RKO (cell line): ENCODE measurements around the gene PTP4A2.
"Not testable (repeated sequence)": the region's sequence is repeated elsewhere in the genome, so short reads cannot be mapped to it uniquely, and the experiment has no call there.

ENCODE experiments used
- DNase-seq: peaks from one replicate; pipeline ENCODE4 v3.0.0-alpha.2; 2016; ENCODE audit warnings: low spot score

The PTP4A2 gene

DNA sequence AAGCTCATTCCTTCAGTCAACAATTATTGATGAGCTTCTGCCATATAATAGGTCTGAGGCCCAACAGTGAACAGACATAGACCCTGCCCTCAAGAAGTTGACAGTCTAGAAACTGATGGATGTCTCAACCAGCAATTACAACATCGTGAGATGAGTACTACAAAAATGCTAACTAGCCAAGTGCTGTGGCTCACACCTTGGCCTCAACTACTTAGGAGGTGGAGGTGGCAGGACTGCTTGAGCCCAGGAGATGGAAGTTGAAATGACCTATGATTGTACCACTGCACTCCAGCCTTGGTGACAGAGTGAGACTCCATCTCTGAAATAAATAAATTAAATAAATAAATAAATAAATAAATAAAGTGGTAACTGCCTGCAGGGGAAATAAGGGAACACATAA, 11.7 kb upstream of the PTP4A2 start:
- DNase-seq = no peak

DNA sequence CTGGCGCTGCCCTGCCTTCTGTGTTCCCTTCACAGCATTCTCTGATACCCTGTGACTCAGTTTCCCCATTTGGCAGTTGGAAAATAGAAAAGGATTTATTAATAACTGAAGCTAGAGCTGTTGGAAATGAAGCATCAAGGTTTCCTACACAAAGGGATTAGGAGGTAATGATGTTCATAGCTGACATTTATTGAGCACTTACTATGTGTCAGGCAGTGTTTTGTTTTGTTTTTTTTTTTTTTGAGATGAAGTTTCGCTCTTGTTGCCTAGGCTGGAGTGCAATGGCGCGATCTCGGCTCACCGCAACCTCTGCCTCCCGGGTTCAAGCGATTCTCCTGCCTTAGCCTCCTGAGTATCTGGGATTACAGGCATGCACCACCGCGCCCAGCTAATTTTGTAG, 7.5 kb upstream of the PTP4A2 start:
- not testable (repeated sequence) for DNase-seq

DNA sequence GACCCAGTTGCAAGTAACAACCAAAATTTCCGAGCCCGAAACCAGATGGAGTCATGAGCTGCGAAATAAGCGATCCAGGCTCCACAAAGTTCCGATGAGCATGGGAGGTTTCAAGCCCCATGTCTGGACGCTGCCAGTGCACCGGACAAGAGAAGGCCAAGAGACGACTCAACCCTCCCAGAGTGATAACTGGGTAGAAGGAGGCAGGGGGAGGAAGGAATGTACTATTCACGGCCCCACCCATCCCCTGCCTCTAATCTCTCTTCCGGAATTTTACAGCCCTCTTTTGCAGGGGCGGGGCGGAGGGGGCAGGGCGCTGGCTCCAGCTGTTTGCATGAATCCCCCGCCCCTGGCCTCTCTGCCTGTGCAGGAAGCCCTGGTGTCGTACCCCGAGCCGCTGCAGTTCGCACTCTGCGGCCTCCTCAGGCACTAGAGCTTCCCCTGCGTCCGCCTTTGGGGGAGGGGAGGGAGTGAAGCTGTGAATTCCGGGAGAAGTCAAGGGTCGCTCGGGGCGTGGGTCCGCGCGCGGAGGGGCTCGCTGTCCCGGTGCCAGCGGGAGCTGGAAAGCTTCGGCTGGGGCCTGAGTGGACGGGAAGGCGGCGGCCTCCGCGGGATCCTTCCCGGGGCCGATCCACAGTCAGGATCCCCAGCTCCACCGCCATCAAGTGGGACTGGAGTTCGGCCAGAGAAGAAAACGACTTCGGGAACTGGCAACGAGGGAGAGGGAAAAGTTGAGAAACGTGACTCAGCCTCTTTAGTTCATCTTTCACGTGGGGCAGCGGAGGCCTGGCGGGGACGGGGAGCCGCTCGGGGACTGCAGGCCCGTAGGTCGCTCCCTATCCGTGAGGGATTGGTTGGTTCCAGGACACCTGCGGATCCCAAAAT, 6.3 kb upstream of the PTP4A2 start:
- DNase-seq = no peak

DNA sequence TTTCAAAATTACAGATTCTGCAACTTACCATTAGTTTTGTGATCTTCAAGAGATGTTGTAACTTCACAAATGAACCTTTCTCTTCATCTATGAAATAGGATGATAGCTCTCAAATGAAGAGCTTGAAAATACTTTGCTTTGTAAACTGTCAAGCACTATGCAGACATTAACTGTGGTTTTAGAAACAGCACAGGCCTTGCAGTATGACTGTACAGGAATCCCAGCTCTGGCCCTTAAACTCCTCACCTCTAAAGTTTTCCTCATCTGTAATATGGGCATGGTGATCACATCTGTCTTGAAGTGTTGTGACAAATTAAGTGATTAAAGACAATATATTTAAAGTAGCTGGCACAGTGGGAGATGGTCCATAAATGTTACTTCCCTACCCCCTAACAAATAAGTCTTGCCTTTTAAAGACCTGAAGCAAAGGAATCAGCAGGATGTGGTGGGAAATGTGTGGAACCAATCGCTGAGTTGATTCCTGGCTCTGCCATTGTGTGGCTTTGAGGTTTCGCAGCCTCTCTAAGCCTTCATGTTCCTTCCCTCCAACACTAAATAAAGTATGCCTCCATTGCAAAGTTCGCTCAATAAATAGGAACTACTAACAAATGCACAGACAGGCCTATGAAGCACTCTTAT, 5.5 kb upstream of the PTP4A2 start:
- DNase-seq = no peak

DNA sequence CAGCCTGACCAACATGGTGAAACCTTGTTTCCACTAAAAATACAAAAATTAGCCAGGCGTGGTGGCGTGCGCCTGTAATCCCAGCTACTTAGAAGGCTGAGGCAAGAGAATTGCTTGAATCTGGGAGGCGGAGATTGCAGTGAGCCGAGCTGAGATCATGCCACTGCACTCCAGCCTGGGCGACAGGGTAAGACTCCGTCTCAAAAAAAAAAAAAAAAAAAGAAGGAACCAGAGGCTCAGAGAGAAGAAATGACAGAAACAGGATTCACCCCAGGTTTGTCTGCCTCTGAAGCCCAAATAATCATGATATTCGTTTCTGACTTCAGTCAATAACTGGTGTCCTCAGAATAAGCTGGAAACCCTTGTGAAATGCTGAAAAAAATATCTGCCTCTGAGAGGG, 3.9 kb upstream of the PTP4A2 start:
- not testable (repeated sequence) for DNase-seq

DNA sequence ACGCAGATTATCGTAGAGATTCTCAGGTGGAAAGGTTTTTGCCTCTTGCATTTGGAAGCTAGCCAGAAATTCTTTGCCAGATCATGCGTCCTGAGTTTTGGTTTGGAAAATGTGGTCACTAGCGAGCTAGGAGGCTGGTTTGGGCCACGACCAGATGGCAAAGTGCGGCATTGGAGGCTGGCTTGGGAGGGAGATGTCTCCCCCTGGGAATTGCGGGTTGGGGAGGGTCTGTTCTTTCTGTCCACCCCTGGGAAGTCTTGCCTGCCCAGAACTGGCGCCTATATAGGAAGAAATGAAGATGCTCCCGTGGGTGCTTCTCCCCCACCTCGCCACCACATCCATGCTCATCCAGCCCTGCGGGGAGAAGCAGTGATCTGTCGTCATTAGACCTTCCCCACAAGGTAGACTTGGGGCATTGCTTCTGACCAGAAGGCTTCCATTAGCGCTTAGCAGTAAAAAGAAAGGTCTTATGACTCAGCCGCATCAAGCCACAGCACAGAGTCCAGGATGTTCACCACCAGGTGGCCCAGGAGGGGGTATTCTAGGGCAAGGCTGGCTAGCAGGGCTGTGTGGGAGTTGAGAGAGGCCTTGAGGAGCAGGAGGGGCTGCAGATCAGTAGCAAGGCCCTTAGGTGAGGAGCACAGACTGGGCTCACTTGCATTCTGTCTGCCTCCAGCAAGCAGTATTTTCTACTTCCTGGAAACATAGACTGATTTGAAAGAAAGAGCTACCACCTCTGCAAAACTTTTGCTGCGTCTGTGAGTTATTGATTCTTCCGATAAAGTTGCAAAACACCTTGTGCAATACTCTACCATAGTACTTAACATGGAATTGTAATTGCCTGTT, 1.5 kb upstream of the PTP4A2 start:
- DNase-seq = peak; percentile 72

DNA sequence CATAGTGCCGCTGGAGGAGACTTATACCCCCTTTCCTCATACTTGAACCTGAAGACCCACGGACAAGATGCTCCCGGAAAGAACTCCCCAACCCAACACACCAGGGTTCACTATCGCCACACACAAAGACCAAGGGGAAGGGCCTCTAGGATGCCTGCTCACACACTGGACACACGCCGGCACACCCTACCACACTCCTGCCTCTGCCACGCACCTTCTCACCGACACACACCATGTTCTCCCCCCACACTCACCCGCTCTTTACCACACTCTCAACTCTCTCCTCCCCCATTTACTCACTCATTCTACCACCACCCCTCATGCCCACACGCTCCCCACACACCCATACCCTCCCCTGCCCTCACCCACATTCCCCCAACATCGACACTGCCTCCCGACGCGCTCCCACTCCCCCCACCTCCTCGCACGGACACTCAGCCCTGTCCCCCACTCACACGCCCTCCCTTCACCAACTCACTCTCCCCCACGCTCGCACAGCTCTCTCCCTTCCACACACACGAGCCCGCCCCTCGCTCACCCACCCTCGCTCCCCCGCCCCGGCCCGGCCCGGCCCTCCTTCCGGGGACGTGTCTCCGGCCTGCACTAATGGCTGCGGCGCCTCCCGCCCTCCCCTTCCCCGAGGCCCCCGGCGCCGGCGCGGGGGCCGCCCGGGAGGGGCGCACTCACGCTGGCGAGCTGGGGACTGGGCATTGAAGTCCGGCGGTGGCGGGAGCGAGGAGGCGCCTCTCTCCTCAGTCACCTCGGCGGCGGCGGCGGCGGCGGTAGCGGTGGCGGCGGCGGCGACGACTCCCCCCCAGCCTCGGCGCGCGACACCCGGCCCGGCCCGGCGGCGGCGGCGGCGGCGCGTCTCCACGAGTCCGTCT, 626 bp downstream of the PTP4A2 start:
- peak; percentile 57 for DNase-seq

DNA sequence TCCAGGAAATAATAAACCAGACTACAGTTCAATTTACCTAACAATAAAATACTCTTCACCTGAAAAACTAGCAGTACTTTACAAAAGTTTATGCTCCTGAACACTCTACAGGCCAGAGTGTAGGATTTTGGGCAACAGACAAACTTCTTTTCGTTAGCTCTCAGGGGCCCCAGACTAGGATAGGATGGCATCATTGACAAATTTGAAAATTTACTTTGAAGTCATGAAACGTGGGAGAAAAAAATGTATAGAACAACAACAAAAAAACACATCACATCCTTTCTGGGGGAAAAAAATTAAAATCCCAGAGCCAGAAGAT, 1.2 kb downstream of the PTP4A2 start:
- no peak for DNase-seq

DNA sequence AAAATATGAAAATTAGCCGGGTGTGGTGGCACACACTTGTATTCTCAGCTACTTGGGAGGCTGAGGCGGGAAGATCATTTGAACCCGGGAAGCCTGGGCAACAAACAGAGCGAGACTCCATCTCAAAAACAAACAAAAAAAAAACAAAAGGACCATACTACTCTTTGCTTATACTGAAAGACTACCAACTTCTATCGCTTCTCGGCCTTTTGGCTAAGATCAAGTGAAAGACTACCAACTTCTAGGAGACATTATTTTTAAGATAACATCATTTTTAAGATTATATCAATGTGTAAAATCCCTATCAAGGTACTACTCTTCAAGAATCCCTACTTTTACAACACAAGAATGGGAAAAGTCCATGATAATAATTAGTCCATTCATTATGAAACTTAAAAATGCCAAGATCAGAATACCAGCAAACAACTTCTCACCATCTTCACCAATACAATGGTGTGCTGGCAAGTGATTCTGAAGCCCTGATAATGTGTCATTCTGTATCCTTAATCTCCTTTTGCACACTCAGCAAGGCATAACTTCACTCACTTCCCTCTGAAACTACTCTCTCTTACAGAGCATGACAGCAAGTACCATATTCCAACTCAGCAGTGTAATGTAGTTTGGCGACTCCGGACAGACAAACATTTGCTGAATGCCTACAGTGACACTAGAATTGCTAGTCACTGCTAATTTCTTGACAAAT, 1.7 kb downstream of the PTP4A2 start:
- peak; percentile 86 for DNase-seq

DNA sequence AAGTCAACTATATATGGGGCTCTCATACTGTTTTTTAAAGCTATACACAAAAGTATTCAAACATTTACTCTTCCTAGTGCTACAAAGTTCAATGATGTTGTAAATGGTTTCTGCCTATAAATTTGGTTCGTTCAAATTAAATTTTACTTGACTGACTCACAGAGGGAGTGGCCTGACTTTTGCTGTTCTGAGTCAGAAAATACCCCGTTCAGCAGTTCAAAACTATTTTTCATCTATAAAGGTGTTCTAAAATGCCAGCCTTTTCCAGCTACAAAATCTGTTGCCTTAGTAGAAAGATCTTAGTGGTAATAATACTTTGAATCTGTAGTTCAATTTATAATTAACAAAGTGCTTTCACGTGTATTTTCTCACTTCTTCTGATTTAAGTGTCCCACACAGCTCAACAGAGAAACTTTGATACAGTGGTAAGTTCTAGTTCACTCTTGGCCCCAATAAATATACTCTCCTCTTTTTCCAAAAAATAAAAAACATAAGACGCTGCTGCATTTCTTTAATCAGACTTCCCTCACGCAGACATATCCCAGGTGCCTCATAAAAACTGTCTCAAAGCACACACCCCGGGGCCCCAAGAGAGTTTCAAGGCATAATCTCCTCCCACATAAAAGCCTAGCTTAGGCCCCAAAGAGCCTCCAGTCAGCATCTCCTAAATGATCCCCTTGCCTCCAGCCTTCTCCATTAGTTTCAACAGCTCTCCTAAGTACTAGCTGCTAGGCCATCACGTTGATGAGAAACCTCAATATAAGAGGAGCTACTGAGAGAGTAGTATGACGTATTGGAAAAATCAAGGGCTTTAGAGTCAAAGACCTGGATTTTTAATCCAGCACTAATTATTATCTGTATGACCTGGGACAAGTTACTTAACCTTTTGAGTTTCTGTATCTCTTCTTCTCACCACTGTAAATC, 3.2 kb downstream of the PTP4A2 start:
- peak; percentile 80 for DNase-seq

DNA sequence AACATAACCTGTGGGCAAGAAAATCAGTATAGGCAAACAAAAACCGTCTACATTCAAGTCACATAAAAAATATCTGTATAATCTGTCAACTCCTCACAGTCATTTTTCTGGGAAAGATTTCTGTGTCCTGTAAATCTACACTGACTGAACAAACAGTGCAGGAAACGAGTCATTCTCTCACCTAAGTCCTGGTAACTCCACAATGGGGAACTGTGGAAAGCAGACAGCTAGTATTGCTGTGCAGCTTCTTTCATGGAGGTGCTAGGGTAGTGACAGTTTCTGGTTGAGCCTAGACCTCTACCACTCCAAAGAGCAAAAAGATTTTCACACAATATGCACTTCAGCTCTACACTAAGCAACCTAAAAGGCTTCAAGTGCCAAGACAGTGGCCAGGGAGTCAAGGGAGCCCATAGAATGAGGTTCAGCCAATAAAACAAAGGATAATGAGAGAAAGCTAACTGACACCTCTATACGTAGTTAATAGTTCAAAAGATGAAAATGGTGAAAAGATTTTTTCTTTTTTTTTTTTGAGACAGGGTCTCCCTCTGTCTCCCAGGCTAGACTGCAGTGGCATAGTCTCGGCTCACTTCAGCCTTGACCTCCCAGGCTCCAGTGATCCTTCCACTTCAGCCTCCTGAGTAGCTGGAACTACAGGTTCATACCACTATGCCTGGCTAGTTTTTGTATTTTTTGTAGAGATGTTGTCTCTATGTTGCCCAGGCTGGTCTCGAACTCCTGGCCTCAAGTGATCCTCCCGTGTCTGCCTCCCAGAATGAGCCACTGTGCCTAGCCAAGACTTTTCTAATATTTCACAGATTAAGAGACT, 5.5 kb downstream of the PTP4A2 start:
- peak; percentile 80 for DNase-seq

DNA sequence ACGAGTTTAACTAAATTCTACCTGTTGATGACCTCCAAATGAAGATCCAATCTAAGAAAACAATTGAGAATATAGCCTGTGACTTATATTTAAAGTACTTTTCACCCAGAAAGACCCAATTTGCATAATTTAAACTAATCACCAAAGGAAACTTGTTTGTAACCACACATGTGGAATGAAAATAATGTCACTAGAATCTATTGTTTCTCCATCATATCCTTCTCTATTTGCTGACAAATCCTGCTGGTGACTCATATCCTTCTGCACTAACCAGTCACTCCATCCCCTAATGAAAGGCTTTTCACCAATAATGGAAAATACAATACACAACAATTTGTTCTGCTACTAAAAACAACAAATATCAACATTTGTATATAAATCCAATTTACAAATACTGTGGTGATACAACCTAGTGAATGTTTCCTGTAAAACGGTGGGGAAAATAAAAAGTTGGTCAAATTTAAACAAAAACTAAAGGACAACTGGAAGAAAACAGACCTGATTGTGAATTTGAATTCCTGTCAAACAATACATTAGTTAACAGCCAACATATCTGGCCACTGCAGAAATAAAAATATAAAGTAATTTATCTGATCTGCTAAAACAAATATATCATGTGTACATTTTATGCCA, 6.5 kb downstream of the PTP4A2 start:
- peak; percentile 93 for DNase-seq

DNA sequence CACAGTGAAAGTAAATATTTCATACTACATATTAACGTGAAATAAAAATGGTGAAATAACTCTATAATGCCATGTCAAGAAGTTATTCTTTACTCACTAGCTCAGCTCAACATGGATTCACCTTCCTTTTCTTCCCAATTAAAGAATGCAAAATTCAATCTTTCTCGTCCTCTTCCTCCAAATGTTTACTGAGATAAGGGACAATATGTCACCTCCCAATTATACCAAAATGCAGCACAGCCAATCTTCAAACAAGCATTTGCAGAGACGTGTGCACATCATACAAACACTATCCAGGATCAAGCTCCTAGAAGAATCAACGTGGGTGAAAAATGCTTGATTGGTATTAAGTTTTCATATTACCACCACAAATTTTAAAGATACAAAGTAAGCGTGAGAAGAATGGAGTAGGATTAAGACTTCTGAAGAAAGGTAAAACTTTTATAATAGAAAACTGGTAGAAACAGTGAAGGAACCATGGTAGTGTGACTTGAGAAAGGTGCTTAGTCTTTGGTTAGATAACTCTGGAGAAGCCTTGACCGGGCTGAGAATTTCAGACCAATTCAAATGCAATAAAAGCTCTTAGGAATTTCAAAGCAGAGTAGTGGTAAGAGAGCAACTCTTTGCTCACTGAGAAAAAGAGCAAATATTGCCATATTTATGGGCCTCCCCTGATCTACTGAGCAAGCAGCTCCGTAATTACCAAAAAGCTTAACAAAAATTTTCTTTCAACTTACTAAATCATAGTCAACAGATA, 7.2 kb downstream of the PTP4A2 start:
- DNase-seq = no peak

DNA sequence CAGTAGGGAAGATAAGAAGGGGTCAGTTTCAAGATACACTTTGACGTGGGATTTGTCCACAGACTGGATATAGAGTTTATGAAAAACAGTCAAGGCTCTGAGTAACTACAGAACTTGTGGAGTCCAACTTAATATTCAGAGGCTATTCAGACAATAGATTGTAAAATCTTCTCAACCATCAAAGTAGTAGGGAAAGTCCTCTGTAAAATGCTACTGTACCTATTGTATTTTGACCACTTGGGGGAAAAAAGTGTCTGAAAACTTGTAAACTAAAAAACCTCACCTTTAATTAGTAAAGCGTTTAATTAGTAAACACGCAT, 10.5 kb downstream of the PTP4A2 start:
- DNase-seq = no peak

DNA sequence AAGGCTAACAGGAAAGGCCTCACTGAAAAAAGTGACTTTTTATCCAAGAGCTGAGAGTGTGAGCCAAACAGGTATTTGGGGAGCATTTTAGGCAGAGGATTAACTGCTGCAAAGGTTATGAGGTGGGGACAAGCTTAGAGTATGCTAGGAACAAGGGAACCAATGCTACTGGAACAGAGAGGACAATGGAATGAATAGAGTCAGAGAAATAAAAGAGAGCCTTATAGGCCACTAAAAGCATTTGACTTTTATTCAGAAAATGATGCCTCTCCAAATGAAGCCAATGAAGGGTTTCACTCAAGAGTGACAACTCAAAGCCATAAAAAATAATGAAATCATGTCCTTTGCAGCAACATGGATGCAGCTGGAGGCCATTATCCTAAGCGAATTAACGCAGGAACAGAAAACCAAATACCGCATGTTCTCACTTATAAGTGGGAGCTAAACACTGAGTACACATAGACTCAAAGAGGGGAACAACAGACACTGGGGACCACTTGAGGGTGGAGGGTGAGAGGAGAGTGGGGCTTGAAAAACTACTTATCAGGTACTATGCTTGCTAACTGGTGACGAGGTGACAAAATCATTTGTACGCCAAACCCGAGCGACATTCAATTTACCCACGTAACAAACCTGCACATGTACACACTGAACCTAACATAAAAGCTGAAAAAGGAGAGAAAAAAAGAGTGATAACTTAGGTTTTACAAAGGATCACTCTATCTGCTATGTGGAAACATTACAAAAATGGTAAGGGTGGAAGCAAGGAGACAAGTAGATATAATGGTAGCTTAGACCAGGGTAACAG, 11.1 kb downstream of the PTP4A2 start:
- DNase-seq = no peak

DNA sequence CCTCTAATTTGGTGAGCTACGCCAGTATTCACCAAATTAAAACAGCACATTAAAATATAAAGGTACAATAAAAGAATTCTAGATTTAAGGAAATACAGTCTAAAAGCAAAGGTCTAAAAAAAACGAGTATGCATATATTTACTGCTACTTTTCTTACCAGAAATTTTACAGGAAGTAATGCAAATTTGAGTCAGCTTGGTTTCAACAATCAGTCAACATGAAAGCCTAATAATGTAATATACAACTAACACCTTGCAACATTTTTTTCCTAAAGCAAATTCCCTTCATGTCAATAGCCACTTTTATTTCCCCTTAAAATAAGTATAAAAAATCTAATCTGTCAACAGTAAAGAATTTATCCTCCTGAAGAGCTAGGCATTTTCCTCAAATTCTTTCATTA, 11.9 kb downstream of the PTP4A2 start:
- no peak for DNase-seq

DNA sequence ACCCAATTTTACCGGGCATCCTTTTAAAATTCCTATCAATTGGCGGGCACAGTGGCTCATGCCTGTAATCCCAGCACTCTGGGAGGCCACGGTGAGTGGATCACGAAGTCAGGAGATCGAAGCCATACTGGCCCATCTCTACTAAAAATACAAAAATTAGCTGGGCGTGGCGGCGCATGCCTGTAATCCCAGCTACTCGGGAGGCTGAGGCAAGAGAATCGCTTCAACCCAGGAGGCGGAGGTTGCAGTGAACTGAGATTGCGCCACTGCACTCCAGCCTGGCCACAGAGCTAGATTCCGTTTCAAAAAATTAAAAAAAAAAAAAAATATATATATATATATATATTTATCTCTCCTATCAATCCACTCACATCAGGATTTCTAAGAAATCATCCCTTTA, 12.3 kb downstream of the PTP4A2 start:
- DNase-seq = not testable (repeated sequence)
